Measurements from ENCODE around the gene CCDC57.

CCDC57 gene

DNA sequence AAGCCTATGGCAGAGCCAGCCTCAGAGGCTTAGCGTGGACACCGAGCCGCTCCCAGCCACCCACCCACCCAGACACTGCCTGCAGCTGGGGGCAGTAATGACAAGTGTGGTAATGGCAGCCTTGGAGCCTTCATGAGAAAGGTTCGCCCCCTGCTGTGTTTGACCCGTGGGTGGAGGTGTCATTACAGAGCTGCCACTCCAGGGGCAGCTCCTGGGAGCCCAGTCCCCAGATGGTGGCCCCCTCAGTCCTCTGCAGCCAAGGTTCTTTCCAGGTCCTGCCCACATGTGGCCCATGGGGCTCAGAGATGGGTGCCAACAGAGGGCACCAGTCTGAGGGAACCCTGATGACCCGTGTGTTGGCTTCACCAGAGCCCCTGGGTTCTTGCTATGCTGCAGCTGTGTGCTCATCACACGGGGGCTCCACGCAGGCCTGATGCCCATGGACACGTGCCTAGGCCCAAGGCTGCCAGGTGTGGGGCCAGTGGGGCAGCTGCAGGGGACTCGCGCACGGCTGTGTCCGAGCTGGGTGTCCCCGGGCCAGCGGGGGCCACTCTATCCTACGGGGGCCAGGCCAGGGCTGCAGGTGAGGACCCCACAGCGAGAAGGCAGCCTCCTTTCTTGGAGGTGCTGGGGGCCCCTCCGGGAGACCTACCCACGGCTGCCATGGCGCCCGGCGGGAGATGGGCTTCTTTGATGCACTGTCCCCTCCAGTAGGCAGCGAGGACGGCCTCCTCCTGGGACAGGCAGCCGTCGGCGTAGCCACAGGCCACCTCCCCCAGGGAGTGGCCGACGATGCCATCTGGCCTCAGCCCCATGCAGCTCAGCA lies 122.7 kb downstream of the CCDC57 start:
- TF ChIP-seq, protein P1, sequence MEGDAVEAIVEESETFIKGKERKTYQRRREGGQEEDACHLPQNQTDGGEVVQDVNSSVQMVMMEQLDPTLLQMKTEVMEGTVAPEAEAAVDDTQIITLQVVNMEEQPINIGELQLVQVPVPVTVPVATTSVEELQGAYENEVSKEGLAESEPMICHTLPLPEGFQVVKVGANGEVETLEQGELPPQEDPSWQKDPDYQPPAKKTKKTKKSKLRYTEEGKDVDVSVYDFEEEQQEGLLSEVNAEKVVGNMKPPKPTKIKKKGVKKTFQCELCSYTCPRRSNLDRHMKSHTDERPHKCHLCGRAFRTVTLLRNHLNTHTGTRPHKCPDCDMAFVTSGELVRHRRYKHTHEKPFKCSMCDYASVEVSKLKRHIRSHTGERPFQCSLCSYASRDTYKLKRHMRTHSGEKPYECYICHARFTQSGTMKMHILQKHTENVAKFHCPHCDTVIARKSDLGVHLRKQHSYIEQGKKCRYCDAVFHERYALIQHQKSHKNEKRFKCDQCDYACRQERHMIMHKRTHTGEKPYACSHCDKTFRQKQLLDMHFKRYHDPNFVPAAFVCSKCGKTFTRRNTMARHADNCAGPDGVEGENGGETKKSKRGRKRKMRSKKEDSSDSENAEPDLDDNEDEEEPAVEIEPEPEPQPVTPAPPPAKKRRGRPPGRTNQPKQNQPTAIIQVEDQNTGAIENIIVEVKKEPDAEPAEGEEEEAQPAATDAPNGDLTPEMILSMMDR (IDR thresholded peaks at IDR 0.05; ENCODE audit: low read depth, low read length), result no peak
- H3K4me3 ChIP-seq (ENCODE audit: low read depth, low read length), result no peak overlapping the region

DNA sequence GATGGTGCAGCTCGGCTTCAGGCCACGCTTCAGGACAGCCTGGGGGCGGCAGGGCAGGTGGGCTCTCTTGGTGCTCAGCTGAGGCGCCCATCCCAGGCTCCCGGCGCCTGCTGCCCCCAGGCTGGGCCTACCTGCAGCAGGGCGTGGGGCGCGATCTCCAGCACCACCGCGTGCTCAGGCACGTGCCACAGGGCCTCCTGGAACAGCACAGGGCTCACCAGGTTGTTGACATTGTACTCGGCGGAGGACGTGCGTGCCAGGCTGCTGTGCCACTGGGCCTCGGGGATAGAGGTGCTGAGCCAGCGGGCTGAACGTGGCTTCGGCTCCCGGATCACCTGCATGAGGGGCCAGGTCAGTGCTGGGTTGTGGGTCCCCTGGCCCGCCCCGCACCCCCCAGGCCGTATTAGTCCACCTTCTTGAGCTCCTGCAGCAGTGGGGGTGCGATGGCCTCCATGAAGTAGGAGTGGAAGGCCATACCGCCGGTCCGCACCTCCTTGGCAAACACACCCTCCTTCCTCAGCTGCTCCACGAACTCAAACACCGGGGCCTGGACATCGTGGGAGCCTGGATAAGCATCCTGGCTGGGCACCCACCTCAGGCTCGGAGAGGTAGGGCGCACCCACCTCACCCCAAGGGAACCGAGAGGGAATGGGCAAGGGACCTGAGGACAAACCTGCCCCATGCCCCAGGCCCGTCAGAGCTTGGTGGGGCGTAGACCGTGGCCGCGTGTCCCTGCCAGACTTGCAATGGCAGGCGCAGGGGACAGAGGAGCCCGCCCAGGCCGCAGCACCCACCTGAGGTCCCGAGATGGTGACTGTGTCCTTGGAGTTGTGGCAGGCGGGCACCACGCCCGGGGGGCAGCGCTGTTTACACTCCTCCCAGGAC lies 123.6 kb downstream of the CCDC57 start:
- H3K4me3 ChIP-seq (ENCODE audit: low read depth, low read length), result no peak overlapping the region
- TF ChIP-seq, protein P1 (IDR thresholded peaks at IDR 0.05; ENCODE audit: low read depth, low read length), result no peak

DNA sequence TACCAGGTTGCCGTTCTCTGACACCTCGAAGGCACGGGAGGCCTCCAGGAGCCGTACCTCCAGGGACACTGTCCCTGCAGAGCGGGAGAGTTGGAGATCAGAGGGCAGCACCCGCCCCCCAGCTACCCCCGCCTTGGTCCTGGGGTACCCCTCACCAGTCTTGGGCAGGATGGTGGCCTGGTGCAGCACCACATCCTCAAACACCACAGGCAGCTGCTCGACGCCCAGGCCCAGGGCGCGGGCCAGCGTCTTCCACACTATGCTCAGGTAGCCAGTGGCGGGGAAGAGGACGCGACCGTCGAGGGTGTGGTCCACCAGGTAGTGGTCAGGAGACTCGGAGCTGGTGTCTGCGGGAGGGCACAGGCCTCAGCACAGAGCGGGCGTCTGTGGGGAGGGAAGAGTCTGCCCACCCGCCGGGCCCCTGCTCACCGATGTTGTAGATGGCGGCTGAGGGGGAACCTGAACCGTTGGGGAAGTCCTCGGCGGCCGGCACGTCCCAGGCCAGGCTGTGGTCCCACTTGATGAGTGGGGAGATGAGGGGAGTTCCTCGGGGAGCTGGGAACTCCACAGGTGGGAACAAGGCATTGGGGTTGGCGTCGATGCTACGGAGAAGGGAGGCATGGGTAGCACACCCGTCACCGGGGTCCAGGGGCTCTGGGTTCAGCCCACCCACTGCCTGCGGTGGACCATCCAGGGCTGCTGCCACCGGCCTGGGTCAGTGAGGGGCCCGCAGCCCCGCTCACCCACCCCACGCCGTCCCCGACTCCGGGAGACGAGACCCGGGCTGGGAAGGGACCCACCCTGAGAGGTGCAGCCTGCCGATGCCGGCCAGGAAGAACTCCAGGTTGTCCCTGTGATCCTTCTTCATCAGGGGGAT lies 124.4 kb downstream of the CCDC57 start:
- TF ChIP-seq, protein P1 (IDR thresholded peaks at IDR 0.05; ENCODE audit: low read depth, low read length), result no peak
- no peak overlapping the region for H3K4me3 ChIP-seq (ENCODE audit: low read depth, low read length)

DNA sequence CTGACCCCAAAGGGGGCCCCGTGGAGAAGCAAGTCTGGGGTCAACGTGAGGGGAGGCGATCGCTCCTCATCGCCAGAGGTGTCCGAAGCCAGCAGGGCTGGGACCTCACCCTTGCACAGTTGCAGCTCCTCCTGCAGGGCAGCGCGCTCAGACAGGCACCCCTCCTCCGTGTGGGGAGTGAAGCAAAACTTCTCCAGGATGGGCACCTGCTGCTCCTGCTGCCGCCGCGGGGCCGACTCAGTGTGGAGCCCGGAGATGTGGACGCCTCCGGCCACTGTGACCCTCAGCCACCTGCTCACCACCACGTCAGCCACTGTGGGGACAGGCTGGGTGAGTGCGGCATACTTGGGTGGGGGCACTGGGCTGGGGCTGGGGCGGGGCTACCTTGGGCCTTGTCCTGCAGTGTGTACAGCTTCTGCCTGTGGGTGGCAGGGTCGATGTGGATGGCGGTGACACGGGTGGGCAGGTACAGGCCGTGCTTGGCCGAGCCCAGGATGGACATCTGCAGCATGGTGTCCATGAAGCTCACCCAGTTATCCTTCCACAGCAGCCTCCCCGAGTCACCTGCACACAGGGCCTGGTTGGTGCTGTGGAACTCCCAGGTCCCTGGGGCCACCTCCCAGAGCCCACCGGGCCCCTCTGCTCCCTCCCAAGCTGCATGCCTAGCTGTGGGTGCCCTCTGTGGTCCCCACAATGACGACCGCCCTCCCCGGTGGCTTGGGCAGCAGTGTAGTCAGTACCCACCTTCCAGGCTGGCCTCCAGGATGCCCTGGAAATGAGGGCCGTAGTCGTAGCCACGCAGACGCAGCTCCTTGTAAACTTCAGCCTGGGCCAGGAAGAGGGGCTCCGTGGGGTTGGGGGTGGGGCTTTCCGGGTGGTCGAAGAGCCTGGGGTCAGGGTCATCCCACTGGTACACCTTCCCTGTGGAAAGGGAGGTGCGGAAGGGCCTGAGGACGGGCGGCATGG lies 125.4 kb downstream of the CCDC57 start:
- no peak overlapping the region for H3K4me3 ChIP-seq (ENCODE audit: low read depth, low read length)
- TF ChIP-seq, protein P1 (IDR thresholded peaks at IDR 0.05; ENCODE audit: low read depth, low read length), result no peak

DNA sequence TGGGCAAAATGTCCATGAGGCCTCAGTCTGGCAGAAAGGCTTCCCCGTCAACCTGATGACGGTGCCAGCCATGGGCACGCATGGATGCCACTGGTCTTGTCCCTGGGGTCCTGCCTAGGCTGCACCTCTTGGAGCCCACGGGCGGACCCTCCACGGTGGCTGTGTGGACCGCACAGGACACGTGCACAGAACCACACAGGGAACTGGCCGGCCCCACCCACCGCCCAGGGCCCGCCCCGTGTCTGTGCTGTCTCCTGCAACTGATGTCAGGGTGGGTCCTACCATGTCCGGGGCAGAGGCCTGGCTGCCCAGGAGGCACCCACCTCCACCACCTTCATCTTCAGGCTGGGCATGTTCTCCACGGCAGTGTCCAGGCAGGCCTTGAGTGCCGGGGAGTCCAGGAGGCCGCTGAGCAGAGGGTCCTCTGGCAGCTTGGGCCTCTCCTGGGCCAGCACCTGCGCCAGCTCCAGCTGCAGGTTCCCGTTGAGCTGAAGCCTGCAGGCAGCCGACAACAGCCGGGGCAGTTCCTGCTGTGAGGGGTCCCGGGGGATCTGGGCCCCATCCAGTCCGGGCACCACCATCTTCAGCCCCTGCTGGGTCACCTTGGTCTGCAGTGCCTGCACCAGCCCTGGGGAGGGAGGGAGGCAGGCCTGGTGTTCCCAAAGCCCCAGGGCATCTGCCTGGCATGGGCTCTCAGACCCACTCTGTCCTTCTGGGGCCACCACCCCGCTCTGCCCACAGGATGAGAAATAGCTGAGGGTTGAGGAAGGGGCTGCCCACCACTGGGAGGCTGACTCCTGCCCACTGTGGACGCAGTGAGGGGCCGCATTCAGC lies 126.5 kb downstream of the CCDC57 start:
- TF ChIP-seq, protein P1 (IDR thresholded peaks at IDR 0.05; ENCODE audit: low read depth, low read length), result no peak

More for the DNA sequence above, 126.5 kb downstream of the CCDC57 start:
- H3K4me3 ChIP-seq (ENCODE audit: low read depth, low read length), result no peak overlapping the region

All from WI38 (cell line).